GM23338 (cell line): ENCODE results near the gene CTNND2. TPM values are rescaled to one million over a fixed set of nuclear protein-coding genes. Genes with fewer than 3 reads are reported as not detected.
A peak's percentile ranks its signal among the peaks of the same experiment; 100 is the strongest.

ENCODE experiments used
- ATAC-seq: fragments of 200-7000 bp; cut with Tn5 transposase; 3 replicates; pipeline ENCODE4 v1.9.1; 2020
- DNase-seq: peaks from one replicate; pipeline ENCODE4 v3.0.0-alpha.2; 2015; ENCODE audit warnings: low spot score
- H2AFZ ChIP-seq: fragments of 200-600 bp; sonication (generic); 2 replicates; pipeline ENCODE4 v1.8.0; 2016; ENCODE audit warnings: antibody characterized with exemption, mild to moderate bottlenecking, moderate library complexity
- H3F3A ChIP-seq: fragments of 200-600 bp; sonication (generic); replicated peaks from 2 replicates; pipeline ENCODE4 v1.8.0; 2017; ENCODE audit warnings: antibody characterized with exemption, mixed run types, low read depth
- H3K27ac ChIP-seq: fragments of 200-600 bp; sonication (generic); 2 replicates; pipeline ENCODE4 v1.6.1; 2016; ENCODE audit warnings: low read depth
- H3K27me3 ChIP-seq: fragments of 200-600 bp; sonication (generic); 2 replicates; pipeline ENCODE4 v1.8.0; 2016; ENCODE audit warnings: mild to moderate bottlenecking, mixed run types, moderate library complexity; ENCODE audit not compliant: insufficient read depth
- H3K36me3 ChIP-seq: fragments of 200-600 bp; sonication (generic); 2 replicates; pipeline ENCODE4 v1.8.0; 2016; ENCODE audit warnings: mild to moderate bottlenecking; ENCODE audit not compliant: insufficient read depth
- H3K4me1 ChIP-seq: fragments of 200-600 bp; sonication (generic); 2 replicates; pipeline ENCODE4 v1.8.0; 2016; ENCODE audit warnings: mild to moderate bottlenecking, moderate library complexity; ENCODE audit not compliant: insufficient read depth
- H3K4me2 ChIP-seq: fragments of 200-600 bp; sonication (generic); 2 replicates; pipeline ENCODE4 v1.7.1; 2017; ENCODE audit warnings: mixed run types
- H3K4me3 ChIP-seq: fragments of 200-600 bp; sonication (generic); 2 replicates; pipeline ENCODE4 v1.6.1; 2016; ENCODE audit warnings: mixed run types
- H3K79me2 ChIP-seq: fragments of 200-600 bp; sonication (generic); replicated peaks from 2 replicates; pipeline ENCODE4 v1.8.0; 2017; ENCODE audit warnings: mild to moderate bottlenecking; ENCODE audit not compliant: insufficient read depth
- H3K9me2 ChIP-seq: fragments of 200-600 bp; sonication (generic); 2 replicates; pipeline ENCODE4 v1.8.0; 2017; ENCODE audit not compliant: insufficient read depth
- H4K20me1 ChIP-seq: fragments of 200-600 bp; sonication (generic); replicated peaks from 2 replicates; pipeline ENCODE4 v1.8.0; 2017; ENCODE audit warnings: mild to moderate bottlenecking; ENCODE audit not compliant: insufficient read depth
- H3K27ac Mint-ChIP-seq: 2 replicates; pipeline ENCODE4 v1.8.0; 2020; ENCODE audit warnings: inconsistent platforms, mild to moderate bottlenecking, moderate library complexity, mixed read lengths
- H3K27me3 Mint-ChIP-seq: 3 replicates; pipeline ENCODE4 v1.8.0; 2022; ENCODE audit warnings: low read depth, mild to moderate bottlenecking, moderate library complexity, mixed read lengths, inconsistent platforms; ENCODE audit not compliant: insufficient read depth, poor library complexity
- H3K36me3 Mint-ChIP-seq: 3 replicates; pipeline ENCODE4 v1.8.0; 2021; ENCODE audit warnings: low read depth, mild to moderate bottlenecking, inconsistent platforms, moderate library complexity, mixed read lengths
- H3K4me1 Mint-ChIP-seq: 3 replicates; pipeline ENCODE4 v1.8.0; 2020; ENCODE audit warnings: mild to moderate bottlenecking, inconsistent platforms, mixed read lengths
- H3K4me3 Mint-ChIP-seq: 3 replicates; pipeline ENCODE4 v1.8.0; 2021; ENCODE audit warnings: moderate library complexity, mild to moderate bottlenecking, inconsistent platforms, mixed read lengths
- H3K9me3 Mint-ChIP-seq: 3 replicates; pipeline ENCODE4 v1.8.0; 2020; ENCODE audit warnings: moderate library complexity, mild to moderate bottlenecking, inconsistent platforms, mixed read lengths
- CREB1 ChIP-seq: fragments of 250-450 bp; sonication (Bioruptor Pico); IDR thresholded peaks from 2 replicates; pipeline ENCODE4 v1.5.0; 2020; ENCODE audit warnings: low read depth, mild to moderate bottlenecking, moderate library complexity
- CTCF ChIP-seq, 2 experiments: fragments of 200-600 bp in 1 of 2; sonication (generic) in 1 of 2; conservative IDR thresholded peaks; 2 replicates each; pipeline versions ENCODE4 v1.5.1 to v1.6.1; 2016 to 2017; ENCODE audit warnings: antibody characterized with exemption in 2 of 2, low read depth in 2 of 2, mild to moderate bottlenecking in 2 of 2, moderate library complexity in 1 of 2
- ETS1 ChIP-seq: IDR thresholded peaks from 2 replicates; pipeline ENCODE4 v1.6.1; 2016; ENCODE audit warnings: antibody characterized with exemption
- EZH2 ChIP-seq: fragments of 200-600 bp; sonication (generic); IDR thresholded peaks from one replicate; pipeline ENCODE4 v1.8.0; 2017; ENCODE audit warnings: antibody characterized with exemption, mild to moderate bottlenecking, low read depth; ENCODE audit not compliant: unreplicated experiment
- EZH2phosphoT487 ChIP-seq: fragments of 200-600 bp; sonication (generic); IDR thresholded peaks from one replicate; pipeline ENCODE4 v1.8.1; 2018; ENCODE audit warnings: antibody characterized with exemption; ENCODE audit not compliant: unreplicated experiment
- JUNB ChIP-seq: IDR thresholded peaks from one replicate; pipeline ENCODE4 v1.6.1; 2016; ENCODE audit warnings: antibody characterized with exemption; ENCODE audit not compliant: unreplicated experiment
- NANOG ChIP-seq: IDR thresholded peaks from 2 replicates; pipeline ENCODE4 v1.6.1; 2016; ENCODE audit warnings: antibody characterized with exemption, borderline replicate concordance
- POLR2AphosphoS5 ChIP-seq: IDR thresholded peaks from 2 replicates; pipeline ENCODE4 v1.6.1; 2016; ENCODE audit warnings: antibody characterized with exemption, low read depth
- REST ChIP-seq: IDR thresholded peaks from one replicate; pipeline ENCODE4 v1.6.1; 2018; ENCODE audit warnings: antibody characterized with exemption; ENCODE audit not compliant: unreplicated experiment
- STAT1 ChIP-seq: IDR thresholded peaks from one replicate; pipeline ENCODE4 v1.6.1; 2016; ENCODE audit warnings: antibody characterized with exemption; ENCODE audit not compliant: unreplicated experiment
- ZNF114 ChIP-seq: fragments of 250-450 bp; sonication (Bioruptor Pico); IDR thresholded peaks from 2 replicates; pipeline ENCODE4 v1.5.0; 2020; ENCODE audit warnings: mild to moderate bottlenecking, moderate library complexity
- ZNF331 ChIP-seq: fragments of 250-450 bp; sonication (Bioruptor Pico); IDR thresholded peaks from 2 replicates; pipeline ENCODE4 v1.5.0; 2020; ENCODE audit warnings: low read depth, mild to moderate bottlenecking, moderate library complexity
- ZNF462 ChIP-seq: fragments of 250-450 bp; sonication (Bioruptor Pico); IDR thresholded peaks from 2 replicates; pipeline ENCODE4 v1.5.0; 2020; ENCODE audit warnings: mild to moderate bottlenecking, moderate library complexity
- polyA plus RNA-seq: library from polyadenylated mRNA; unstranded; fragments of >200 nt; fragmentation: Nextera tagmentation; extraction: Ambion mirVana; gene quantifications from 2 replicates; pipeline ENCODE4 v1.2.1, GENCODE V29; 2016
- total RNA-seq: library from RNA; depleted of rRNA; stranded (reverse); fragments of >200 nt; shearing (Covaris generic); gene quantifications from 2 replicates; pipeline ENCODE4 v1.2.3, GENCODE V29; 2014

The CTNND2 gene
- total and polyA plus RNA-seq, 2 experiments from 2014 or later: 5.1 to 7.0 TPM

GRCh38 chr5:11064763-11065450, 839.3 kb downstream of the CTNND2 start:
- Mint-ChIP-seq H3K27me3 (peaks cover 5% of the 10 kb centered on the region), H3K4me1 (peaks cover 18% of the 10 kb centered on the region), H3K4me3 (no peak overlapping the region), H3K9me3 (no peaks in the 10 kb centered on the region), H3K36me3 (no peaks in the 10 kb centered on the region), H3K27ac (no peak overlapping the region)
- no peak overlapping the region for H3K27ac ChIP-seq
- no peak for ATAC-seq
- TF ChIP-seq ZNF114 (CRISPR knock-in tag) (no peak), NANOG (no peak), ETS1 (no peak), CTCF (conservative IDR thresholded peaks at IDR 0.05; ENCODE audit: low read depth in 2 of 2) (no peak), CREB1 (CRISPR knock-in tag) (no peak), REST (no peak), POLR2AphosphoS5 (no peak), JUNB (no peak), ZNF462 (CRISPR knock-in tag) (no peak), STAT1 (no peak), ZNF331 (CRISPR knock-in tag) (no peak), EZH2phosphoT487 (no peak), EZH2 (no peak)
- H3K9me2 ChIP-seq: peaks cover 11% of the 10 kb centered on the region; the same call in 1 of the 2 replicates
- H4K20me1 ChIP-seq: no peaks in the 10 kb centered on the region
- no peaks in the 10 kb centered on the region for H3K27me3 ChIP-seq
- H3K36me3 ChIP-seq: no peaks in the 10 kb centered on the region
- H2AFZ ChIP-seq: no peak overlapping the region
- no peak overlapping the region for H3K4me3 ChIP-seq
- no peaks in the 10 kb centered on the region for H3K79me2 ChIP-seq
- H3F3A ChIP-seq: no peaks in the 10 kb centered on the region
- peaks cover 16% of the 10 kb centered on the region; the same call in 1 of the 2 replicates for H3K4me1 ChIP-seq
- H3K4me2 ChIP-seq: peak overlapping the region; percentile 43; the same call in 1 of the 2 replicates
- no peak for DNase-seq
